HG03460 (cell line): ENCODE results near the gene GSS.

Source experiments
- ATAC-seq: cut with Tn5 transposase; IDR thresholded peaks from one replicate; pipeline ENCODE4 v1.9.1; 2021; ENCODE audit not compliant: unreplicated experiment

The GSS gene

DNA sequence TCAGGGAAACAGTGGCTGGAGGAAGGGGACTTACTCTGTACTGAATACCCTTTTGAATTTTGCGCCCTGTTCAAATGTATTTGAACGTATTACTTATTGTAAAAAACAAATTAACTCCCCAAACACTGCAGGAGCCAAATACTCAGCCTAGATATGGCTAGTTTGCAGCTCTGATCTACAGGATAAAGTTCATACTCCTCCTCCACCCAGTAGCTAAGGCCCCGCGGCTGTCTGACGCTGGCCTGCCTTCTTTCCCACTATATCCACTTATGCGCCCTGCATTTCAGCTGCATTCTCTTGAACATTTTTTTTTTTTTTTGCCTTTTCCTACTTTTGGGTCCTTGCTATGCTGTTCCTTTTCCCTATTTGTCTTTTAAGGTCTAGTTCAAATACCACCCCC lies 6.5 kb downstream of the GSS start:
- ATAC-seq: no peak

DNA sequence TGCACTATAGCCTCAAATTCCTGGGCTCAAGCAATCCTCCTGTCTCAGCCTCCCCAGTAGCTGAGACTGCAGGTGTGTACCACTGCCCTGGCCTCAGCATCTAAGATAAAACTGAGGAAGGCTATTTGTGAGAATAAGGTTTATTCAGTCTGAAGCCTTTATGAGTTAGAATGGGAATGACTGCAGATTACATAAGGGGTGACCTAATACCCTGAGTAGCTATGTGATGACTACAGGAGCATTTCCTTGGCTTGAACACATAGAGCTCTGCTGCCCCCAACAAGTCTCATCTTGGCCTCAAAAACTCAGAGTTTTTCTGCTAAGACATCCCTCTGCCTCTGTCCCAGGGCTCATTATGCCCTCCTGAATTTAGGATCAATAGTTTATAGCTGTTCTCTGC lies 7.6 kb downstream of the GSS start:
- ATAC-seq: no peak

DNA sequence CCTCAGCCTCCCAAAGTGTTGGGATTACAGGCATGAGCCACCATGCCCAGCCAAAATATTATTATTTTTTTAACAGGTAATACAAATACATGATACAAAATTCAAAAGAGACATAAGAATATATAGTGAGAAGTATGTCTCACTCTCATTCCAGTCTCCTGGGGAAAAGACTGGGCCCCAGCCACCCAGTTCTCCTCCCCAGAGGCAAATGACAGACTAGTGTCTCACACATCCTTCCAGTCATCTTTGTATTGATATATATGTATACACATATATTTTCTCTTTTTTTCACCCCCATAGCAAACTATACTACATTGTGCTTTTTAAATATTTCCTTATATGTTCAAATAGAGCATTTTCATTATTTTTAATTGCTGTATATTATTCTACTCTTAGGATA lies 8.3 kb downstream of the GSS start:
- ATAC-seq: no peak

DNA sequence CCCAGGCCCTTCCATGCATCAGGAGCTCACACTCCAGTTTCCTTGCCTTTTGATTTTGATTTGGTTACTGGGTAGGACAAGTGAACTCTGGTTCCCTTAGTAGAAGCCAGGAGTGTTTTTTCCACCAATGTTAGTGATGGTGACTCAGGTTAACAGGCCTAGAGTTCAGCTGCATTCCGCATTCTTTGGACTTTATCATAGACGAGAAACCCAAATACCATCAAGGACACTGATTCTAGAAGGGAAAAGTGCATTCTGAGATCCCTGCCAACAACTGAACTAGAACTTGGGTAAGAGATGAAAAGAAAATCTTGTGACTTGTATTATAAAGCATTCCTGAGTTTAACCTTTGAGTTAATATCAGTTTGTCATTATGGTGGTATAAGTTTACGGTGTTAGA lies 8.9 kb downstream of the GSS start:
- ATAC-seq: no peak

DNA sequence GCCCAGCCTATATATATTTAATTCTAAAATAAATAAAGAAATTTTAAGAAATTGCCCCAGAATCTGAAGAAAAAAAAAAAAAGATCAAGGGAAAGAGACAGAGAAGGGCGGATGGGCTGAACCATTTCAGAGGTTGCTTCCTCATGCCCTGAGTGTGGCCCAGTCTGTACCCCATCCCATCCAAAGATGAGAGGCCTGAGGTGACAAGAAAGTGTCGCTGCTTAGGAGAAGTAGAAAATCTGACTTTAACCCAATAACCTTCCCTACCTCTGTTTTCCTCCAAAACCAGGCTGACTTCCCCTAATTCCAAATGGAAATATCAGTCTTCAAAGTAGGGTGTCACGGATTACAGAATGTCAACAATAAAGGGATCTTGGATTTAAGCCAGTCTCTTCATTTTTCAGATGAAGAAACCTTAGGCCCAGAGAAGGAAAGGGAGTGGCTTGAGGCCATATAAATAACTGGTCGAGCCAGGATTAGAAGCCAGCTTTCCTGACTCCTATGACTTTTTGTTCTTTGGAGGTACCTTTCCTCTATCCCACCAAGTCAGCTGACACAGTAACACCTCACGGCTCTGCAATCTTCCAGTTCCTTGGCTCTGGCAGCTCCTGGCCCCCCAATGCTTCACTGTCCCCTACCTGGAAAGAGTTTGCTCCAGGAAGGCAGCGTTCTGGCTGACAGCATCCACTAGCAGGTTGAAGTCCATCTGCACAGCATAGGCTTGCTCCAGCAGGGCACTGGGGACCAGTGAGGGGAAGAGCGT lies 10.1 kb downstream of the GSS start:
- ATAC-seq: no peak

DNA sequence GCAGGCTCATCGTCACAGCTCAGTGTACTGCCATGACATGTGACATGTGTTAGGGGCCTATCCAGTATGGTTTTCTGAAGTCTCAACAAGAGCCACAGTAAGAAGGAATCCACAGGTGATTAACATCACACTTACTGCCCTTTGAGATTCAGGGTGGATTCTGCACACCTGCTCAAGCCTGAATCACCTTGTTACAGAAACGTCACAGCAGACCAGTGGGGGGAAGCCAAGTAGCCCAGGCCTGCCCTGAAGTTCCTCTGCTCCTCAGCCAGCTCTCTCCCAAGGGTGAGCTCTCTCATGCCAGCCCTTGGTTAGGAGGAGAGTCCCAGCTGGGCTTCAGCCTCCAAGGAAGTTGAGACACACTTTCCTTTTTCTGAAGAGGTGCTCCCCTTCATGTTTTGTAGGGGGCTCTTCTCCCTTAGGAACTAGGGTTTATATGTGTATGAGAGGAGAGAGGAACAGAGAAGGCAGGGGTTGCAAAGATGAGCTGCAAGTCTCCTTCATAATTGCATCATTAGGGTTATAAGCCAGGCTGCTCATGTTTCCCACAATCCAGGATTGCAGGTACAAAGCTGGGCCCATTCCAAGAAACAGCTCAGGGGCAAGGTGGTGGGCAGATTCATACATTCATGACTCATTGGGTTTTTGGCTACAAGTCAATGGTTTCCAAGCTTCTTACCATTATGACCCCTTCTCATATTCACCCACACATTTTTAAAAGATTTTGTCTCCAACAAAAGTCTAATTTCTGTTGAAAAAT lies 11.6 kb downstream of the GSS start:
- no peak for ATAC-seq

DNA sequence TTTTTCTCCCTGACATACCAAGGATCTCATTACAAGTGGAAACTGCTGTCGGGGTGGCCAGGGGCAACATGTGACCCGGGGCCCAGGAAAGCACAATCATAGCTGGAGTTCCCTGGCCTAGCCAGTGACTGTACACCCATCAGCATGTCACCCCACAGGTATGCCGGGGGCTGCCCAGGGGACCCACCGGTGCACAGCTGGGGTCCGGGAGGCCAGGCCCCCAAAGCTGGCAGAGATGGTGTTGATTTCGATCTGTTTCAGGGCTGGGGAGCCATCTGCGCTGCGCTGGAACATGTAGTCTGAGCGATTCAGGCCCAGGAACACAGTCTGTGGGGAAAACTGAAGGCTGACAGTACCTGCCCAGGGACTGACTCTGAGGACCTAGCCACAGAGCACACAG lies 13.3 kb downstream of the GSS start:
- ATAC-seq: no peak

DNA sequence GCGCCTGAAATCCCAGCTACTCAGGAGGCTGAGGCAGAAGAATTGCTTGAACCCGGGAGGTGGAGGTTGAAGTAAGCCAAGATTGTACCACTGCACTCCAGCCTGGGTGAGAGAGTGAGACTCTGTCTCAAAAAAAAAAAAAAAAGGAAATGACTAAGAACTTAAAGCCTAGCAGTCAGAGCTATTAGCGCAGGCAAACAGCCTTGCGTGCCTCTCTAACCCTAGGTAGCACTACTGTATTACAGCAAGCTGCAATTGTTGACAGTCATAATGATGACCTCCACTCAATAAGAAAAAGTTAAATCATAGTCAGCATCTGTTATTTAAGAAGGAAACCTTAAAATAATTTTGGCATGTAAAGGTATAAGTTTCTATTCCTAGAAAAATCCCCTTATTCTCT lies 14.4 kb downstream of the GSS start:
- no peak for ATAC-seq

DNA sequence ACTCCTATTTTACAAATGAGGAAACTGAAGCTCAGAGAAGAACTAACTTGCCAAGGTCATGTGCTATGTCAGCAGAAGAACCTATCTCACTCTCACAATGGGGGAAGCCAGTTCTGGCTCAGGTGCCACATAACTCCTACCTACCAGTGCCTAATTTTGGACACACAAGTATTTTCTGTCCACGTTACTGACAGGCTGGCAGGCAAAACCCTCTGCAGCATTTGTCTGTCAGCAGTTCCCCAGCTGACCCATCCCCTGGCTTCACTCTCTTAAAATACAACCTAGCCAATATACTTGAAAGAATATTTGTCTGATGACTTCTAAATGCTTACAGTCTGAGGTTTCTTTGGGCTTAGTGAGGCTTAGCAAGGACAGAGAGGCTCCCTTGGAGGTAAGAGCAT lies 15.5 kb downstream of the GSS start:
- no peak for ATAC-seq

DNA sequence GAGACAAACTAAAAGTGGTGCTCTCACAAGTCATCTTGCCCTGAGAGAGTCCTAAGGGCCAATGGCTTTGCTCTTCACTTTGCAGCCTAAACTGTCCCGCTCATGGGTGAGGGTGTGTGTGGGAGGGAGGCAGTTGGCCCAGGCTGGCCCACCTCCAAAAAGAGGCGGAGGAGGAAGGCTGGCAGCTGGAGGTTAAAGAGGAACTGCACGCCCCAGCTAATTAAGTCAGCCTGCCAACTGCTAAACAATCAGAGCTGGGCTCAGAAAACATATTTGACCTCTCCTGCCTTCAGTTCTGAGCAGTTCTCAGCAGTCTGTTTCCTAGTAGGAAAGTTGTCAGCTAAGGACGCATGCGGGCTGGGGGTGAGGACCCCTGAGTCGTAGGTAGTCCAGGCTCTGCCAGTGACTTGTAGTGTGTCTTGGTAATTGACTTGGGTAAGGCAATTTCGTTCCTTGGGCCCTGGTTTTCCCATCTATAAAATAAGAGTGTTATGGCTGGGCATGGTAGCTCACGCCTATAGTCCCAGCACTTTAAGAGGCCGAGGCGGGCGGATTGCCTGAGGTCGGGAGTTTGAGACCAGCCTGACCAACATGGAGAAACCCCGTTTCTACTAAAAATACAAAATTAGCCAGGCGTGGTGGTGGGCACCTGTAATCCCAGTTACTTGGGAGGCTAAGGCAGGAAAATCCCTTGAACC lies 17.0 kb downstream of the GSS start:
- no peak for ATAC-seq

DNA sequence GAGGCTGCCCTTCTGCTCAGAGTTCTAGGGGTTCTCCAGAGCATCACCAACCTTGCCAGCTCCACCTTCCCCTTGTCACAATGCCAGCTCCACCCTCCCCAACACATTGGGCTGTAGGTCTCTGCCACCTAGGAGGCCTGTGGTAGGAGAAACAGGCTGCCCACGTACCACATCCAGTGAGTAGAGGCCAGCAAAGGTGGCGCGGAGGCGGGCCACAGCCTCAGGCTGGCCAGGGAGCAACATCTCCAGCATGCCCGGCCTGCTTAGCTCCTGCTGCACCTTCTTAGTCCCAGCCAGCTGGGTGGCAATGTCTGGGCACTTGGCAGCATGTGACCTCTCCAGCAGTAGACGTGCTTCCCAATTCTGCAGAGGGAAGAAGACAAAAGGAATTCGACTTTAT lies 23.8 kb downstream of the GSS start:
- no peak for ATAC-seq

DNA sequence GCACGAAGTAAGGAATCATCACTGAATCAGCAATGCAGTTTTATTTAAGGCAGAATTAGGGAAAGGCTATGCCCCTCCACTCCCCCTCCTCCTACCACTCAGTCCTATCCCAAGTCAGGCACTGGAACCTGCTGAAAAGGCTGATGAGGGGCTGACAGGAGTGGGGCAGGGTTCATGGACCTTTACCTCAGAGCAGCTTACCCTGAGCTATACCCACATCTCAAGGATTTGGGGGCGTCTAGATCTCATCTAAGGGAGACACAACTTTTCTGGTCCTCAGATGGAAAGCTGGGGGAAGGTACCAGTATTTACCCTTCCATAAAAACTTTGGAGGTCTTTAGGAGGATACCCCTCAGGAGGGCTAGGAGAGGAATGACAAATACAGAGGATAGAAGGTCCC lies 27.2 kb downstream of the GSS start:
- no peak for ATAC-seq

DNA sequence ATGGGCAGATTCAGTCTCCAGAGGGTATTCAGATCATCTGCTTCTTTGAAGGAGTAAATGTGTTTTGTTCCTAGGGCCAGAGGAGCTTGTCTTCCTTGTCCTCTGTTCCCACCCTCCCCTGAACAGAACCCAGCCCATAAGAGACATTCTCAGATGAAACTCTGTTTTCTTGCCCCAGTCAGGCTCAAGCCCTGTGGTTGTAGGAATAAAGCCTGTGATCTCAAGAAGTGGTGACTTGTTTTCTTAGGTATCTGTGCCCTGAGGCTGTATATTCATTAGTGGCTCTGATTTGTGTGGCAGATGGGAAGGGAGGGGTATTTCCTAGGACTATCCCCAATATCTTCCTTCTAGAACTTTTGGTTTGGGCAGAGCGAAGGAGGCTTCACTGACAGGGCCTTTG lies 27.9 kb downstream of the GSS start:
- no peak for ATAC-seq

DNA sequence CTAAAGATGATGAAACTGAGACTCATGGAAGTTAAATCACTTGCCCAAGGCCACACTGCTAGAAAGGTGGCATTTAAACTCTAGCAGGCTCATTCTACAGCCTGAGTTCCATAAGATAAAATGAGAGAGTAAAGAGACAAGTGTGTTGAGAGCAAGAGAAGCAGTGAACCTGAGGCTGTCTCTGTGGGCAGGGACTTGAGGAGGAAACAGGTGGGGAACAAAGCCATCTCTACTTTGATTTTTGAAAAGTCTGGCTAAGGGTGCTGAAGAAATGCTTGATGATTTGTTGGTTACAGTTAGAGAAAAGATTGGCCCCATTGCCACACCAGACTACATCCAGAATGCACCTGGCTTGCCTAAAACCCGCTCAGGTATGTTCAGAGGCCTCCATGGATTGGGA lies 29.0 kb downstream of the GSS start:
- no peak for ATAC-seq

DNA sequence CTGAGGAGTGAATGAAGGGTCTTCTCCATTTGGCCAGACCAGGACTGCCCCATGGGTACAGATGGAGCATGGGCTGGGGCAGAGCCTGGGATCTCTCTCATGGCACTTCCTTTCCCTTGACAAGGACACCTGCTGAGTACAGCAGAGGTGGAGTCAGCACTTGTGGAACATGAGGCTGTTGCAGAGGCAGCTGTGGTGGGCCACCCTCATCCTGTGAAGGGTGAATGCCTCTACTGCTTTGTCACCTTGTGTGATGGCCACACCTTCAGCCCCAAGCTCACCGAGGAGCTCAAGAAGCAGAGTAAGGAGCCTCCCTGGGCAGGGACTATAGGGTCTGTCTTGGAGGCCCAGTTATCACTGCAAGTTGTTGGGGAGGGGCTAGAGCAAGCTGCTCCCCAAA lies 29.6 kb downstream of the GSS start:
- ATAC-seq: no peak

DNA sequence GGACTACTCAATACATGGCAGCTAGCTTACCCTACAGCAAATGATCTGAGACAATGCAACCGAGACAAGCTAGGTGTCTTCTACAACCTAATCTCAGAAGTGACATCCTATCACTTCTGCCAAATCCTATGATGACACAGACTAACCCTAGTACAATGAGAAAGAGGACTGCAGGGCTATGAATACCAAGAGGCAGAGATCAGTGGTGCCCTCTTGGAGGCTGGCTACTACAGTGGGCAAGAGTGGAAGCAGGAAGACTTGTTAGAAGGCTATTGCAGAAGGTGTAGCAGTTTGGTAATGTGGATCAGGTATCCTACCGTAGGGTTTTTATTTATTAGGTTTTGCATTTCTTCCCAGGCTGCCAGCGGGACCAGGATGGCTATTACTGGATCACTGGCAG lies 30.3 kb downstream of the GSS start:
- no peak for ATAC-seq

DNA sequence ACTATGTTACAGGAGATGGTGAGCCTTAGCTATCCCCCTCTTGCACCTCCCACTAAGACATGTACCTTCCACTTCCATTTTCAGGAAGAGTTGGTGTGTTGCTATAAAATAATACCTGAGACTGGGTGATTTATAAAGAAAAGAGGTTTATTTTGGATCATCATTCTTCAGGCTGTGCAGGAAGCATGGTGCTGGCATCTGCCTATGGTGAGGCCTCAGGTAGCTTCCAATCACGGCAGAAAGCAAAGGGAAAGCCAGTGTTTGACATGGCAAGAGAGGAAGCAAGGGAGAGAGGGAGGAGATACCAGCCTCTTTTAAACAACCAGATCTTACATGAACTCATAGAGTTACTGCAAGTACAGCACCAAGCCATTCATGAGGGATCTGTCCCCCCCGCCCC lies 32.2 kb downstream of the GSS start:
- ATAC-seq: no peak

DNA sequence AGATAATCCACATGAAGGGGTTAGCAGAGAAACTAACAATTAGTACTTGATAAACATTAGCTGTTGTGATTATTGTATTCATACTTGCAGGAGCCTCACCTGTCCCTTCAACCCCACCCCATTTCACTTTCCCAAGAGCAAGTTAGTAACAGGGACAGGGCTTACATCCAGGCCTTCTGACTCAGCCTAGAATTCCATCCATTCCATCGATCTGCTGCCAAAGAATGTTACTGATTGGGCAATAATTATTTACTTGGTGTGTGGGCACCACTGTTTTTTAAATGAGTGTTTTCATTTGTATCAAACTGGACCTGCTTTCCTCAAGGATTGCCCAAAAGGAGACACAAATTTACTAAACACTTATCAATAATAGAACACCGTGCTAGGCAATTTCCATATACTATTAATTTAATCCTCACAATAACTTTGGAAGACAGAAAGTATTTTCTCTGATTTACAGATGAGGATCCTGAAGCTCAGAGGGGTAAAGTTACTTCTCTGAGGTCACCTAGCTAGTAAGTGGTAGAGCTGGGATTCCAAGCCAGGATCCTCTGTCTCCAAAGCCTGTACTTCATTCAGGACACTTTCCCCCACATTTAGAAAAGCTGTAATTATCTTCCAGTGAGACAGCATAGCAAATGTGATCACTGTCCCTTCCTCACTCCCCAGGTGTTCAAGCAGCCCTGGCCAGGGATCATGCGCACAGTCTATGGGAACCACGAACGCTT lies 32.8 kb downstream of the GSS start:
- ATAC-seq: no peak

DNA sequence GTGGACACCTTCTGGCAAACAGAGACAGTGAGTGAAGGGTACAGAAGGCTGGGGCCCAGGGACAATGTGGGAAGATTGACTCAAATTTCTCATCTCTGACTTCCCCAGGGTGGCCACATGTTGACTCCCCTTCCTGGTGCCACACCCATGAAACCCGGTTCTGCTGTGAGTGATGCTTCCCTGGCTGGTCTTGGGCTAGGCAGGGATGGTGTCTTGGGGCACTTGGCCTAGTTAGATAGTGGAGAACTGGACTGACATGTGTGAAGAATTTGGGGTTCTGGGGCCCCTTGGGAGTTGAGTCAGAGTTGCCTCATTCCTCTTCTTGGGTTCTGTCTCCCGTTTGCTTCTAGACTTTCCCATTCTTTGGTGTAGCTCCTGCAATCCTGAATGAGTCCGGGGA lies 34.2 kb downstream of the GSS start:
- no peak for ATAC-seq

DNA sequence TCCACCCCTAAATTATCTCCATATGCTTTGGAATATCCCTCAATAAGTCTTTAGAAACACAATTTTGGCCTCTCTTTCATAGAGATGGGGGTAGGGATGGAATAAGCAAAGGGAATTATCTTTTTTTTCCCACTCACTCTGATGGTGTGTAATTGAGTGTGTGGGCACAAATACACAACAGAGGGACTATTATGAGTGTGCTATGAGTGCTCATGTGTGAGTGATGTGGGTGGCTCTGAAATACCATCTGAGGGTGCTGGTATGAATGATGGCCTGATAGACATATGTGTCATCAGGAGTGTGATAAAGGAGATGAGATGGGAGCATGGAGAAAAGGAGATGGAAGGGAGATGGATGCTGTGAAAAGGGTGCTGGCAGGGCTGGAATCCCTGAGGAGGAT lies 35.6 kb downstream of the GSS start:
- no peak for ATAC-seq

DNA sequence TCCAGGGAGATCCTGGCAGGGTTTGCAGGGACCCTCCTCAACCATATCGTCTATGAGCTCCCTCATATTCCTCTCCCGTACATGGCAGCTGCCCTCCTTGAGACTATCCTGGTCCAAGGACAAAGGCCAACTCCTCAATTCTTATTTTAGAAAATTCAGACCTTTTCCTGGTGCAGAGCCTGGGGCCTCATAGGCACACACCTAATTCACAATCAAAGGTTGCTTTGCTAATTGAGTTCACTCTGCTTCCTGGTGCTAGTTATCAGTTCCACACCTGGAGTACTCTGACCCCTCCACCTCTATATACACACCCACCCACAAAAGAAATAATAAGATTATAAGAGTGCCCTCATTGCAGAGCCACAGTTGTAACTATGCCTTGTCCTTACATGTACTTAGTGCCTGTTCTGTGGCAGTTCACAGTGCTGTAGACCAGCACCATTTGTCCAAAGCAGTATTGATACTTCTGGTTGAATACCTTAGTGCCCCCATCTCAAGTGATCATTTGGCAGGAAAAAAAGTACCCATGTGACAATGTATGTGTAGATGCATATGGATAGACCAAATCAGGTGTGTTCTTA lies 38.7 kb downstream of the GSS start:
- no peak for ATAC-seq
